Adrenal gland (tissue), 12 donors: Measurements from ENCODE around the gene NPTX2. TPM values are rescaled to one million over a fixed set of nuclear protein-coding genes. Genes with fewer than 3 reads are reported as not detected.

Experiments used
- DNase-seq, 7 donors: peaks; one replicate each; pipeline ENCODE4 v3.0.0-alpha.2; 2019 to 2020
- H3K27ac ChIP-seq, 5 donors: fragments of 200-600 bp; sonication (generic) in 4 of 5; 1 replicate in 3 of 5; 2 replicates in 2 of 5; pipeline versions ENCODE4 v1.5.1 to v1.8.0; 2016 to 2020; ENCODE audit warnings: mild to moderate bottlenecking in 1 of 5
- H3K27me3 ChIP-seq: fragments of 200-600 bp; 2 replicates; pipeline ENCODE4 v1.8.0; 2021
- H3K36me3 ChIP-seq, 2 donors: fragments of 200-600 bp; replicated peaks in 1 of 2; 1 replicate in 1 of 2; 2 replicates in 1 of 2; pipeline versions ENCODE4 v1.5.1 to v1.8.0; 2018 to 2022
- H3K4me1 ChIP-seq, 2 donors: fragments of 200-600 bp; replicated peaks in 1 of 2; 1 replicate in 1 of 2; 2 replicates in 1 of 2; pipeline versions ENCODE4 v1.5.1 to v1.8.0; 2018 to 2021
- H3K4me3 ChIP-seq, 4 donors: fragments of 200-600 bp; sonication (generic) in 3 of 4; one replicate each; pipeline ENCODE4 v1.5.1; 2016 to 2018
- H3K9me3 ChIP-seq, 3 donors: fragments of 200-600 bp; sonication (generic) in 1 of 3; replicated peaks in 1 of 3; 1 replicate in 2 of 3; 2 replicates in 1 of 3; pipeline versions ENCODE4 v1.5.1 to v1.8.0; 2016 to 2021
- POLR2A ChIP-seq, 2 donors: fragments of 450-650 bp; IDR thresholded peaks; one replicate each; pipeline ENCODE4 v1.6.1; 2017; ENCODE audit warnings: antibody characterized with exemption in 2 of 2, mild to moderate bottlenecking in 2 of 2, moderate library complexity in 1 of 2
- WGBS, 4 donors: extraction: QIAGEN DNeasy Blood & Tissue Kit in 2 of 4; methylation state at CpG; one replicate each; pipeline versions ENCODE4 v1.1.5 to v1.1.7; 2013 to 2017; 5-methylcytosine and 5-hydroxymethylcytosine counted together
- intact Hi-C, 2 donors: fragments of 100-400 bp; cut with DNase I; formaldehyde crosslinking; loops; one replicate each; pipeline versions ENCODE4 v1.14.1 to v1.15.0; 2022 to 2023
- polyA plus RNA-seq, 3 donors: library from polyadenylated mRNA; stranded (reverse); fragments of 200-250 nt in 2 of 3; fragments of 350-450 nt in 1 of 3; fragmentation: Illumina TruSeq in 1 of 3; extraction: RNeasy Lipid Tissue Mini Kit (QIAGEN cat#74804) in 1 of 3; gene quantifications; one replicate each; pipeline ENCODE4 v1.2.3, GENCODE V29; 2013 to 2014
- total RNA-seq, 9 donors: library from RNA; depleted of rRNA in 4 of 9; stranded (reverse); fragments of >200 nt in 4 of 9; fragments of 120-200 nt in 1 of 9; fragmentation: NEBNext Ultra II Directional in 1 of 9; extraction: Animal tissue kit (Norgen Biotek cat#: 25700) in 1 of 9; gene quantifications; one replicate each; pipeline versions ENCODE4 v1.1.0 to v1.2.4, GENCODE V29; 2013 to 2023
- TF ChIP-seq, protein P1 (sequence below), 6 experiments: fragments of 450-650 bp in 4 of 6; fragments of 200-600 bp in 2 of 6; sonication (generic) in 1 of 6; IDR thresholded peaks; 1 replicate in 5 of 6; 2 replicates in 1 of 6; pipeline versions ENCODE4 v1.5.1 to v1.8.0; 2016 to 2021; ENCODE audit warnings: antibody characterized with exemption in 6 of 6, mild to moderate bottlenecking in 2 of 6, moderate library complexity in 1 of 6
- donor health status: healthy with polysubstance abuse.
- donor health status: Bipolar disorder and iron deficiency.
- donor health status: DM: yes; HTN: yes; CAD: no.
- donor health status: DM: no; HTN: no; CAD: no.
- donor health status: DM: no; HTN: no; CAD: no.
- donor health status: DM: yes; HTN: yes; CAD: no.

NPTX2 gene
- total and polyA plus RNA-seq, 12 donors = 11.6 to 81.1 (median 47.3) TPM

DNA sequence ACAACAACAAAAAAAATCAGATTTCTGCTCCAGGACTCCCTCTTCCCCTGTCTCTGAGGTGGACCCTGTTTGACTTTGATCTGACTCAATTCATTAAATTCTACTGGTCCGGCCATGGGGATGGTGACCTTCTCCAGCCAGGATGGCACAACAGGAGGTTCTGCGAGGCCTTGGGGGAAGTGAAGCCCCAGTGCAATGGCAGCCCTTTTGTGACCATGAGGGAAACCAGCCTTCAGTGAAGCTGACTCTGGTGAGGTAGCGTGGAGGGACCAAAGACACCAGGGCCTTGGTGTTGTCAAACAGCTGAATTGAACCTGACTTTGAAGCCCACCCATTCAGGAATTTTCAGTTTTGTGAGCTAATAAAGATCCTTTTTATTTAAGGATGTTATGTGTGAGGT lies 44.5 kb downstream of the NPTX2 start:
- intact Hi-C loops = no loop called here
- H3K4me1 ChIP-seq = no peaks in the 10 kb centered on the region
- H3K36me3 ChIP-seq = no peaks in the 10 kb centered on the region
- 54 to 97% (median 73%) methylated on average over 3 of the region's 3 CpGs for WGBS, 4 donors
- H3K27ac ChIP-seq = no peak overlapping the region
- no peak for TF ChIP-seq POLR2A (IDR thresholded peaks at IDR 0.05)
- TF ChIP-seq, protein P1, sequence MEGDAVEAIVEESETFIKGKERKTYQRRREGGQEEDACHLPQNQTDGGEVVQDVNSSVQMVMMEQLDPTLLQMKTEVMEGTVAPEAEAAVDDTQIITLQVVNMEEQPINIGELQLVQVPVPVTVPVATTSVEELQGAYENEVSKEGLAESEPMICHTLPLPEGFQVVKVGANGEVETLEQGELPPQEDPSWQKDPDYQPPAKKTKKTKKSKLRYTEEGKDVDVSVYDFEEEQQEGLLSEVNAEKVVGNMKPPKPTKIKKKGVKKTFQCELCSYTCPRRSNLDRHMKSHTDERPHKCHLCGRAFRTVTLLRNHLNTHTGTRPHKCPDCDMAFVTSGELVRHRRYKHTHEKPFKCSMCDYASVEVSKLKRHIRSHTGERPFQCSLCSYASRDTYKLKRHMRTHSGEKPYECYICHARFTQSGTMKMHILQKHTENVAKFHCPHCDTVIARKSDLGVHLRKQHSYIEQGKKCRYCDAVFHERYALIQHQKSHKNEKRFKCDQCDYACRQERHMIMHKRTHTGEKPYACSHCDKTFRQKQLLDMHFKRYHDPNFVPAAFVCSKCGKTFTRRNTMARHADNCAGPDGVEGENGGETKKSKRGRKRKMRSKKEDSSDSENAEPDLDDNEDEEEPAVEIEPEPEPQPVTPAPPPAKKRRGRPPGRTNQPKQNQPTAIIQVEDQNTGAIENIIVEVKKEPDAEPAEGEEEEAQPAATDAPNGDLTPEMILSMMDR (IDR thresholded peaks at IDR 0.05) = no peak
- H3K4me3 ChIP-seq = no peak overlapping the region
- DNase-seq = no peak
- no peaks in the 10 kb centered on the region for H3K9me3 ChIP-seq
- H3K27me3 ChIP-seq = no peaks in the 10 kb centered on the region

DNA sequence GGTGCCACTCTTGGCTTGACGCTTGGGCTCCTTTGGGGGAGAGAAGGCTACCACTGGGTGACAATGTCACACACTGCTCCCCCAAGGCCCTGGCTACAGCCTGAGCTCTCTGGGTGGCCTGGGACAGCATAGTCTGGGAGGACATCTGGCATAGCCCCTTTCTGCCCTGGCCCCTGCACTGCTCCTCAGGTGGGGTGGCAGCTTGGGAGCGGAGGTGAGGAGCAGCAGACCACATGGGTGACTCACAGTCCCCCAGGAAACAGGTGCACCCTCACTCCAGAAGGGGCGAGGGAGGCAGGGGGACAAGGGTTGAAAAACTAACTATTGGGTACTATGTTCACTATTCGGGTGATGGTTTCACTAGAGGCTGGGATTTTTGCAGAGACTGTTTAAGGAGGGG lies 45.2 kb downstream of the NPTX2 start:
- H3K9me3 ChIP-seq = no peaks in the 10 kb centered on the region
- no peaks in the 10 kb centered on the region for H3K36me3 ChIP-seq
- no peaks in the 10 kb centered on the region for H3K27me3 ChIP-seq
- TF ChIP-seq POLR2A (IDR thresholded peaks at IDR 0.05) = no peak
- TF ChIP-seq, protein P1 (IDR thresholded peaks at IDR 0.05) = no peak
- no peak for DNase-seq
- H3K4me3 ChIP-seq = no peak overlapping the region
- WGBS, 4 donors = 67 to 95% (median 89%) methylated on average over 2 to 4 of the region's 4 CpGs
- no peak overlapping the region for H3K27ac ChIP-seq
- H3K4me1 ChIP-seq = no peaks in the 10 kb centered on the region
- intact Hi-C loops = no loop called here

DNA sequence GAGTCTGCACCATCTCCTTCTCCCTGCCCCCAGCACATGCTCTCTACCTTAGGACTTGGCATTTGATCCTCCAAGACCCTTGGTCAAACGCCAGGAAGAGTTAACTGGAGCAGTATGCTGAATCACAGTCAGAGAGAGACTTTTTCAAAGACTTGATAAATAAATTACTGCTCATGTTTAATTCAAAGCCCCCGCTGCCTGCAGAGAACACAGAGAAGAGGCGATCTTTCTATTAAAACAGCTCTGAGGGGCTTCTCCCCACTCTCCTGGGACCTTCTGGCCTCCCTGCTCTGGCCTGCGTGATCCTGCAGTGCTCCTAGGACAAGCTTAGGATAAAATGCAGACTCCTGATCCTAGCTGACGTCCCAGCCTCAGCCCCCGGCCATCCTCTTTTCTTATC lies 47.8 kb downstream of the NPTX2 start:
- H3K27me3 ChIP-seq = no peaks in the 10 kb centered on the region
- no peak overlapping the region for H3K4me3 ChIP-seq
- H3K9me3 ChIP-seq = no peaks in the 10 kb centered on the region
- intact Hi-C loops = no loop called here
- H3K27ac ChIP-seq = no peak overlapping the region
- H3K36me3 ChIP-seq = no peaks in the 10 kb centered on the region
- TF ChIP-seq POLR2A (IDR thresholded peaks at IDR 0.05) = no peak
- TF ChIP-seq, protein P1 (IDR thresholded peaks at IDR 0.05) = no peak
- DNase-seq = no peak
- no peaks in the 10 kb centered on the region for H3K4me1 ChIP-seq
- WGBS, 4 donors = 76 to 83% (median 79%) methylated on average over 6 of the region's 6 CpGs

DNA sequence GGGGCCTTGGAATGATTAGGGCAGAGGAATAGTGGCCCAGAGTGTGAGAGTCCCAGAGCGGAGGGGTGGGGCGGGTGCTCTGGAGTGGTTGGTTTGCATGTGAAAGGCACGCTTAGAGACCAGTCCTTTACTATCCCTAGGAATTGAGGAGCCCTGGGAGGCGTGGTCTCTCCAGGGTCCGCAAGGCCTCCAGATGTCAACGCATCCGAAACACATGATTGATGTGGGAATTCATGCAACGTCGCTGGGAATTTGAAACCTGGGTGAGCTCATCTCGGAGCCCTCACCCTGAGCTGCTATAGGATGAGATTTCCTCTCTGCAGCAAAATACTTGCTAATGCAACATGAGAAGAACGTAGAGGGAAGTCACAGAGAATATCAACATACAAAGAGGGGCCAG lies 51.2 kb downstream of the NPTX2 start:
- TF ChIP-seq, protein P1 (IDR thresholded peaks at IDR 0.05) = no peak
- no peak for TF ChIP-seq POLR2A (IDR thresholded peaks at IDR 0.05)
- Histone ChIP-seq H3K4me3 (no peak overlapping the region), H3K27me3 (no peaks in the 10 kb centered on the region), H3K36me3 (no peaks in the 10 kb centered on the region), H3K9me3 (no peaks in the 10 kb centered on the region), H3K4me1 (no peaks in the 10 kb centered on the region), H3K27ac (no peak overlapping the region)
- DNase-seq = no peak
- WGBS, 4 donors = 41 to 59% (median 50%) methylated on average over 9 to 11 of the region's 11 CpGs
- intact Hi-C loops = no loop called here
